ENCODE data around the gene STK32B.

DNA sequence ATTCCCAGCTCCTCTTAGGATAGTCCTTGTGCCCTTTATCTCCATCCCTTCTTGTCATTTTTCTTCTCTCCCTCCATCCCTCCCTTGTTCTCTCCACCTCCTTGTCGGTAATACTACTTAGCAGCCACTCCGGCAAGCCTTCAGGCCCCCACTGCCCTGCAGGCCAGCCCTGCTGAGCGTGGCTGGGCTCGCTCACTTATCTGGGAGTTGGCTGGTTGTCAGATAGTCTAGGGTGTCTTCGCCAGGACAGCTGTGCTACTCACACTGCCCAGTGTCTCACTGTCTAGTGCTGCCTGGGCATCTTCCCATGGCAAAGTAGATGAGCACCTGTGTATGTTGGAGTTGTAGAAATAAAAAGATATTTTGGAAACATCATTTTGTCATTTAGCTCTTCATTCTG is 75.0 kb downstream of the STK32B start:
- TF ChIP-seq, protein P1, sequence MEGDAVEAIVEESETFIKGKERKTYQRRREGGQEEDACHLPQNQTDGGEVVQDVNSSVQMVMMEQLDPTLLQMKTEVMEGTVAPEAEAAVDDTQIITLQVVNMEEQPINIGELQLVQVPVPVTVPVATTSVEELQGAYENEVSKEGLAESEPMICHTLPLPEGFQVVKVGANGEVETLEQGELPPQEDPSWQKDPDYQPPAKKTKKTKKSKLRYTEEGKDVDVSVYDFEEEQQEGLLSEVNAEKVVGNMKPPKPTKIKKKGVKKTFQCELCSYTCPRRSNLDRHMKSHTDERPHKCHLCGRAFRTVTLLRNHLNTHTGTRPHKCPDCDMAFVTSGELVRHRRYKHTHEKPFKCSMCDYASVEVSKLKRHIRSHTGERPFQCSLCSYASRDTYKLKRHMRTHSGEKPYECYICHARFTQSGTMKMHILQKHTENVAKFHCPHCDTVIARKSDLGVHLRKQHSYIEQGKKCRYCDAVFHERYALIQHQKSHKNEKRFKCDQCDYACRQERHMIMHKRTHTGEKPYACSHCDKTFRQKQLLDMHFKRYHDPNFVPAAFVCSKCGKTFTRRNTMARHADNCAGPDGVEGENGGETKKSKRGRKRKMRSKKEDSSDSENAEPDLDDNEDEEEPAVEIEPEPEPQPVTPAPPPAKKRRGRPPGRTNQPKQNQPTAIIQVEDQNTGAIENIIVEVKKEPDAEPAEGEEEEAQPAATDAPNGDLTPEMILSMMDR (conservative IDR thresholded peaks at IDR 0.05): no peak
- no peak for TF ChIP-seq ZFX (IDR thresholded peaks at IDR 0.05)

Data from C4-2B (cell line).